HK-2 (cell line): Measurements from ENCODE around the gene CCZ1.
"Not testable (repeated sequence)": the region's sequence is repeated elsewhere in the genome, so short reads cannot be mapped to it uniquely, and the experiment has no call there.

Experiments
- DNase-seq: peaks from one replicate; pipeline ENCODE4 v3.0.0-alpha.2; 2018; ENCODE audit not compliant: unreplicated experiment

Gene CCZ1

GRCh38 chr7:5898480-5899224 lies at the start of gene CCZ1:
Gene CCZ1 (plus strand): TSS chr7:5898733. CDS start chr7:5898800, 67 bp downstream.
- DNase-seq: peak; percentile 61

- no peak for DNase-seq
Measured at GRCh38 chr7:5850944-5851343, 47.6 kb upstream of the CCZ1 start.

GRCh38 chr7:5854738-5855137 lies 43.8 kb upstream of the CCZ1 start:
- DNase-seq: no peak

- DNase-seq: not testable (repeated sequence)
Measured at GRCh38 chr7:5857041-5857575, 41.4 kb upstream of the CCZ1 start.

GRCh38 chr7:5858494-5858893 lies 40.0 kb upstream of the CCZ1 start:
- not testable (repeated sequence) for DNase-seq

GRCh38 chr7:5861281-5861680 lies 37.3 kb upstream of the CCZ1 start:
- not testable (repeated sequence) for DNase-seq

GRCh38 chr7:5862753-5863366 lies 35.7 kb upstream of the CCZ1 start:
- DNase-seq: not testable (repeated sequence)

- DNase-seq: not testable (repeated sequence)
Measured at GRCh38 chr7:5865279-5865931, 33.1 kb upstream of the CCZ1 start.

- no peak for DNase-seq
Measured at GRCh38 chr7:5867060-5867459, 31.5 kb upstream of the CCZ1 start.

GRCh38 chr7:5868928-5869341 lies 29.6 kb upstream of the CCZ1 start:
- not testable (repeated sequence) for DNase-seq

GRCh38 chr7:5869691-5870090 lies 28.8 kb upstream of the CCZ1 start:
- no peak for DNase-seq

GRCh38 chr7:5870311-5870710 lies 28.2 kb upstream of the CCZ1 start:
- DNase-seq: no peak

GRCh38 chr7:5872326-5872725 lies 26.2 kb upstream of the CCZ1 start:
- DNase-seq: no peak

- DNase-seq: not testable (repeated sequence)
Measured at GRCh38 chr7:5879591-5879990, 18.9 kb upstream of the CCZ1 start.

GRCh38 chr7:5880106-5880505 lies 18.4 kb upstream of the CCZ1 start:
- DNase-seq: not testable (repeated sequence)

- not testable (repeated sequence) for DNase-seq
Measured at GRCh38 chr7:5884431-5884830, 14.1 kb upstream of the CCZ1 start.

- DNase-seq: not testable (repeated sequence)
Measured at GRCh38 chr7:5888021-5888420, 10.5 kb upstream of the CCZ1 start.

GRCh38 chr7:5890244-5890643 lies 8.3 kb upstream of the CCZ1 start:
- not testable (repeated sequence) for DNase-seq

GRCh38 chr7:5892498-5892897 lies 6.0 kb upstream of the CCZ1 start:
- DNase-seq: no peak

GRCh38 chr7:5897369-5897919 lies 1.1 kb upstream of the CCZ1 start:
- DNase-seq: not testable (repeated sequence)

- DNase-seq: not testable (repeated sequence)
Measured at GRCh38 chr7:5903002-5903401, 4.5 kb downstream of the CCZ1 start.

- DNase-seq: not testable (repeated sequence)
Measured at GRCh38 chr7:5904726-5905125, 6.2 kb downstream of the CCZ1 start.
